ENCODE data around the gene FAM174A.

The FAM174A gene

DNA sequence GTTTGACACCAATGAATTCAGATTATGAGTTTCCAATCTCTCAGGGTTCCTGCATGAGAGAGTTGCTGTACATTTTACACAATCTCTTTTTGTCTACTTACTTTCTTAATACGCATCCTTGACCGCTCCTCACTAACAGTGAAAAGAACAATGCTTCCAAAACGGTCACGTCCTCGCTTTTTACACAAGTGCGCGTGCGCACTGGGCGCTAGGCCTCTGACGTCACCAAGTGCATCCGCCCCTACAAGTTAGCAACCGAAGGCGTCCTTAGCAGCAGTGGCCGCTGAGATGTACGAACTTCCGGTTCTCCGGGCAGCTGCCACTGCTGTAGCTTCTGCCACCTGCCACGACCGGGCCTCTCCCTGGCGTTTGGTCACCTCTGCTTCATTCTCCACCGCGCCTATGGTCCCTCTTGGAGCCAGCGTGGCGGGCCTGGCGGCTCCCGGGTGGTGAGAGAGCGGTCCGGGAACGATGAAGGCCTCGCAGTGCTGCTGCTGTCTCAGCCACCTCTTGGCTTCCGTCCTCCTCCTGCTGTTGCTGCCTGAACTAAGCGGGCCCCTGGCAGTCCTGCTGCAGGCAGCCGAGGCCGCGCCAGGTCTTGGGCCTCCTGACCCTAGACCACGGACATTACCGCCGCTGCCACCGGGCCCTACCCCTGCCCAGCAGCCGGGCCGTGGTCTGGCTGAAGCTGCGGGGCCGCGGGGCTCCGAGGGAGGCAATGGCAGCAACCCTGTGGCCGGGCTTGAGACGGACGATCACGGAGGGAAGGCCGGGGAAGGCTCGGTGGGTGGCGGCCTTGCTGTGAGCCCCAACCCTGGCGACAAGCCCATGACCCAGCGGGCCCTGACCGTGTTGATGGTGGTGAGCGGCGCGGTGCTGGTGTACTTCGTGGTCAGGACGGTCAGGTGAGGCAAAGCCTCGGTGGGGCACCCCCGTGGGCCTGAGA is at the start of gene FAM174A:
Gene FAM174A, plus strand, starts transcription at position 315 of the 946 bp plus-strand sequence. Its CDS starts 157 bp downstream, at position 472.
- peak; percentile 90 for DNase-seq

DNA sequence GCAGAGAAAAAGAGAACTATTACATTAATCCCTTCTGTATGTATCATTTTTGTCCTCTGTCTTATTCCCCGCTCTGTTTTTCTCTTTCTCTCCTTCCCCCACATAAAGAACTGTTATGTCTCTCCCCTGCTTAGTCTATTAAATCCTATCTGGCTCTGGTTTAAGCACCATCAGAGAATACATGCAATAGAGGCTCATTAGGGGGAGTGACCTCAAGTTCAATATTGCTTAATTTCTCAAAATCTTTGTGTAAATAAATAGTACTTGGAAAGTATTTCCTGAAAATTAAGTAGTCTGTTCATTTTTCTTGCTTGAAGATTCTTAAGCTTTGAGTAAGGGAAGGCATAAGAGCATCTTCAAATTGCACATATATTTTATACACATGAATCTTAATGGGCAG is 41.2 kb upstream of the FAM174A start:
- no peak for DNase-seq

DNA sequence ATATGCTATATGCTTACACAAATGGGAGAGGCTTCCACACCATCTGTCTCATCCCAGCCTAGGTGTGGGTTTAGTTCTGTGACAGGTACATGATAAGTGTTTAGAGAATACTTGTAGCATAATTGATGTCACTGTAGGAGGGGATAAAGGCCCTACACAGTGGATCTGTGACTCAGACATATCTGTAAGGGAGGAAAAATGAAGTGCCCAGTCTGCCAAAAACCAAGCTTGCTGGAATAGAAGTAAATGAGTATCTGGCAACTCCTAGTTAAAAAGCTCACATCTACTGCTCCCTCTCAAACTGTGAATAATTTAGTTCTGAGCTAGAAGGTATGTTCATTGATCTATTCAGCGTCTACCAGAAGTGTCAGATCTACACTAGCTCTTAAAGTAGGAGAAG is 38.9 kb upstream of the FAM174A start:
- DNase-seq: no peak

DNA sequence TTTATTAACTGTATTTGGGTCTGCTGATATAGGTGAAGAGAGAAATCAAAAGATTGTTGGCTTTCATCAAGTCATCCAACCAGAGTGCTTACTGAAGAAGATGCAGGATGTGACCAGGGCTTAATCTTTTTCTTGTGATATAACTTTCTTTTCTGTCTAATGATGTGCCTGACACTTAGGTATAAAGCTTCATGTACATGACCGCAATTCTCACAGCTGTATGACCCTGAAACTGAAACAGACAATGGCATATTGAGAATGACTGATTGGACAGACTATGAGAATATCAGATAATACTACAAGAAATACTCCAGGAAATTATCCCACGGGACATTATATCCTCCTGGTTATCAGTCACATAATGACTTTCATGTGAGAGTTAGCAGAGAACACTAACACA is 32.5 kb upstream of the FAM174A start:
- no peak for DNase-seq

DNA sequence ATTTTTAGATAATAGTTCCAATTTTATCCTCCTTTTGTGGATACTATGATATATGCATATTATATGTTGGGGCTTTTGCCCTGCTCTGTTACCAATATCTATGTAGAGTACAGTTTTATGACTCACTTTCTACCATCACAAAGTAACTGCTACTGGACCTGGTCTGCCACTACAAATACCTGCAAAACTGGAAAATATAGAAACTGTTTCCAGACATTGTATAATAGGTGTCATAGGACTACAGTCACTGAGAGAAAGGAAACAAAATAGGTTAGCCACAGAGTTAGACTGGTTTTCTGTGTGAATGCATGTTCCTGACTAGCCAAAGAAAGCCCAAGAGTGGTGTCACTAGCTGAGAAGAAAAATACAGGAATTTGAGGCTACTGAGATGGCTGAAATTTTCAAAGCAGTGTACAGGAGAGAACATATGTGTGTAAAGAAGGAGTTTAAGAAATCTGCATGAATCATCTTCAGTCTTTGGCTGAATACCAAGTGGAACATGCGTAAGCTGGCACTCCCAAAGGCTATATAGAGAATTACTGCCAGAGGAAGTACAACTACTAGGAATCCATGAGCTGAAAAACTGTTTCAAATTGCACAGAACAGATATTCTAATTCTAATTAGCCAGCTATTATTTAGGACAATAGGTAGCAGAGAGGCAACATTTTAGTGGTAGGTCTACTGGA is 29.0 kb upstream of the FAM174A start:
- no peak for DNase-seq

DNA sequence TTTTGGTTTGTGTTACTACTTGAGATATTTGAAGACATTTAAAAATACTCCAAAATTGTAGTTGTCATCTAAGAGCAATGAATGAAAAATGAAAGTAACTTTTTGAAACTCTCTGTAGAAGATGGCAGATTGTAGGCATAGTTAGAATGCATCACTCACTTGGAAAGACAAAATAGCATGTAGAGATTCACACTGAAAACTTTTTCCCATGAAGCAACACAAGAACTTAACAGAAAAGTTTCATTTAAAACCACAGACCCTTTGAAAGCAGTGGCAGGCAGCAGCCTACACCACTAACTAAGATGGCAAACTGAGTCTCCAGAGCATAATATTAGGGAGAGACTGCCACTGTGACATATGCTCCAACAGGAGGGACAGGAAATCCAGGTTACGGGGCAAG is 18.9 kb upstream of the FAM174A start:
- no peak for DNase-seq

DNA sequence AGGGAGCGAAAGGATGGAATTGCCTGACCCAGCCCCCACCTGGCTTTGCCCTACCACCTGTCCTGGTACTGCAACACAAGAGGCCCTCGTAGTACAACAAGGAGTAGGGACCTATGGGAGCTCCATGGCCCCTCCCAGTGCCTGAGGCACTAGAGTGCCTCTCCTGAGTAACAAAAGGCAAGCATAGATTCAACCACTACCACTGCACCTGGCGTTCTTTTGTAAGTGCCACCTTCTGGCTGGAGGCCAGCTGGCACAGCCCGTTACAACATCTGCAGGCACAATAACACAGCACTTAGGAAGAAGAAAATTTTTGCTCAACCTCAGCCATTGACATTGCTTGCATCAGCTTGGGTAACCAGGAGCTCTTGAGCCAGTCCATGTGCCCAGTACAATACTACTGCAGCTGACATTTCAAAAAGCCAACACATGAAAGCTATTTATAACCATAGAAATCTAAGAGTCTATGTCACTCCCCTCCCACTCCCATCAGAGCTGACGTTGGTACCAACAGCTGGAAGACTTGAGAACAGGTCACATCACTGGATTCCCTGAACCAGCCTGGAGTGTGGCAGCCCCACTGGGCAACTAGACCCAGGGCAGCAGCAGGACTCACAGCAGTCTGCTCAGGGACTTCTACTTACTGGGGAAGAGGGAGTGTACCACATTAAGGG is 17.7 kb upstream of the FAM174A start:
- DNase-seq: no peak

DNA sequence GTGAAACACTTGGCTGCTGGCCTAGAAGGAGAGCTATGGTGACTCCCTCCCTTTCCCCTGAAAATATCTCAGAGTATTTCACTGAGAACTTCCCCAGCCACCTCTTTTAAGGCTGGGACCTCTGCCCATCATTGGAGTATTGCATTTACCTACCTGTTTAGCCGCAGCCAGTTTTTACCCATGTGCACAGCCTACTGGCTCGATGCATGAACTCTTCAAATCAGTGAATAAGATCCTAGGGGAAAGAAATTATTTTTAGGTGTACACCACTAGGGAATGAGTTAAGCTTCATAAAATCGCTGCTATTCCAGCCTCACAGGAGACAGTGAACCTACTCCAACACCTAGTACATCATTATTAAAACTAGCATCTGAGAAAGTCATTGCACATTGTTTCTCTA is 16.8 kb upstream of the FAM174A start:
- no peak for DNase-seq

DNA sequence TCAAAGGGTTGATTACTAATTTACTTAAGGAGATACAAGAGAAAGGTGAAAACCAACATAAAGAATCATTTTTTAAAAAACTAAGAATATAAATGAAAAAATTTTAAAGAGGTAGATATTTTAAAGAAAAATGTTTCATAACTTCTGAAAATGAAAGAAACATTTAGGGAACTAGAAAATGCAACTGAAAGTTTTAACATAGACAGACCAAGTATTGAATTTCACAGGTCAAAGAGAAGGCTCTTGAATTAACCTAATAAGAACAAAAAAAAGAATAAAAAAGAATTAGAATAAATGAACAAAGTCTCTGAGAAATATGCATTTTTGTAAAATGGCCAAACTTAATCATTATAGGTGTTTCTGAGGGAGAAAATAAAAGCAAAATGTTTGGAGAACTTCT is 16.1 kb upstream of the FAM174A start:
- no peak for DNase-seq

DNA sequence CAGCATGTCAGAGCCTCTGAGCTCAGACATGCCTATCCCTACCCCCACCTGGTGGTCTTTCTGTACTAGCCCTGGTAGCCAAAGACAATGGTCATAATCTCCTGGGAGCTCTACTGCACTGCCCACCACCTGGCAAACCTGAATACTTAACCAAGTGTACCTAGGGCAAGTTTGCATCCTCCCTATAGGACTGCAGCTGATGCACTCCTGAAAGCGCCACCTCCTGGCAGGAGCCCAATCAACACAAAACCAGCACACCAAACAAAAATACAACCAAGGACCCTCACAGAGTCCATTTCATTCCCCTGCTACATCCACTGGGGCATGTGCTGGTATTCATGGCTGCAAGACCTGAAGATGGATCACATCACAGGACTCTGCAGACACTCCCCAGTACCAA is 14.8 kb upstream of the FAM174A start:
- no peak for DNase-seq

DNA sequence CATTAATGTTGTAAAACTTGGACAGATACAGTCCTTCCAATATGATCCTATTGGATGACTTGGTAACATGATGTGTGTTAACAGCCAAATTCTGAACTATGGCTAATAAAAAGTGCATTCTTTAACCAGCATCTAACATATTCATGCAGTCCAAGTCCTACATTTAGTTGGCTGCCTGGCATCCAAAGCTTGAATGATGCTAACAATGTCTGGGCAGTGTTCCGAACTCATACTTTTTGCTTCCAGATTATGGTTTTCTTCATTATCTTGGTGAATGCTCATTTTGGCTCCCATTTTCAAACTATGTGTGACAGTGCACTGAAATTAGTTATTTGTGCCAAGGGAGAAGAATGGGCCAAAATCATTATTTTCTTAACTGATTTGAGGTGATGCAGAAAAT is 2.8 kb downstream of the FAM174A start:
- DNase-seq: no peak

DNA sequence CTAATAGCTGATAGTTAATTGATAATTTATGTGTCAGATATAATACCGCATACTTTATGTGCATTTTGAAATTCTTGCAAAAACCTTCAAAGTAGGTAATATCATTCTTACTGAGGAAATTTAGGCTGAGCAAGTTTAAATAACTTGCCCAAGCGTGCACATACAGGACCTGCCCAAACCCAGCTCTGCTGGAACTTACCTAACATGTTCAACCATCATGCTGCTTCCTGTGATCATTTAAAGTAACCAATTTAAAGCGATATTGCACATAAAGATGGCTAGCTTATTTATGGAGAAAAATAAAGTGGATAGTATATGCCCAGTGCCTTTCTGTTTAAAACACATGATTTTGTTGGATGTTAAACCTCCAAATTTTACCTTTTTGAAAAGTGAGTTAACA is 4.3 kb downstream of the FAM174A start:
- no peak for DNase-seq

DNA sequence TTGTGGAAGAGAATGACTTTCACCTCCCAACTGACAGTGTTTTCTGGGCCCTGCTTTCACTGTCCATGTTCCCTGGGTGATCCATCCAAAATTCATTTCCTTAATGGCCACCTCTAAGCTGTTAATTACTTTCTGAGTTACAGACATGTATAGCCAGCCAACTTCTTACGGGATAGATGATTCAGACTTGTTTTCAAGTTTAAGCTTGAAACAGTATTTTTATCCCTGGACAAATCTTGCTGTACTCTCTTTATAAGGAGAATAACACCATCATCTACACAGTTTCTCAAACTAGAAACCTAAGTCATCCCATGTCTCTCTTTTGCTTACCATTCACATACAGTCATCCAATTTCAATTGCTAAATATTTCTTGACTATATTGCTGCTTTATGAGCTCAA is 6.9 kb downstream of the FAM174A start:
- DNase-seq: no peak

DNA sequence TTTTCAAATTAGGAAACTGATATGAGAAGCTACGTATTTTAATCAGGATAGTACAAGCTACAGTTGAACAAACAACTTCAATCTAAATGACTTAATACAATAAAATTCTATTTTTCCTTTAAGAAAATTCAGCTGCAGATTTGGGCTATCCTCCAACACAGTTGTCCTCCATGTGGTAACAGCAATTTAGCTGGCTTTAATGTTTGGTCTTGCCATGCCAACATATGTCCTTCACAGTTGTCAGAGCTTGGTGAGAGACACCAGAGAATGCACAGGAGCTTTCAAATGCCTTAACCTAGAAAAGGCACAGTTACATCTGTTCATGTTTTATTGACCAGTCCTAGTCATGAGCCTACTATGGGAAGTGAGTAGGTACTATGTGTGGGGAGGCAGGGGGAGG is 10.8 kb downstream of the FAM174A start:
- no peak for DNase-seq

DNA sequence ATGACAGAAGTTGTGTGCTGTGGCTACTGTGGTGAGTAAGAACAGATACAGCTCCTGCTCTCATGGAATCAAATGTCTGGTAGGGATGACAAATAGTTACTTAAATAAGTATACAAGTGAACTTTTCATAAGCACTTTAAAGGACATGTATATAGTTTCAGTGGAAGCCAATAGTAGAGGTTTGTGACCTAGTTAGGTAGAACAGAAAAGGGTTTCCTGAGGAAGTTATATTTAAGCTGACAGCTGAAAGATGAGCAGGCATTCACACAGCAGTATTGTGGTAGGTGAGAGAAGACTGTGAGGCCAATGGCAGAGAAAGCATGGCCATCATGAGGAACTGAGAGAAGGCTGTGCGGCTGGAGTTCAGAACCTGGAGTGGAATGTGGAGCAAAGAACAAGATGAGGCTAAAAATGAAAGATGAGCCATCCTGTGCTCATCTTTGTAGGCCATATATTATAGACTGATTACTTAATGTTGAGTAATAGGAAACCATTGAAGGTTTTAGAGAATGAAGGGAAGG is 15.4 kb downstream of the FAM174A start:
- DNase-seq: no peak

DNA sequence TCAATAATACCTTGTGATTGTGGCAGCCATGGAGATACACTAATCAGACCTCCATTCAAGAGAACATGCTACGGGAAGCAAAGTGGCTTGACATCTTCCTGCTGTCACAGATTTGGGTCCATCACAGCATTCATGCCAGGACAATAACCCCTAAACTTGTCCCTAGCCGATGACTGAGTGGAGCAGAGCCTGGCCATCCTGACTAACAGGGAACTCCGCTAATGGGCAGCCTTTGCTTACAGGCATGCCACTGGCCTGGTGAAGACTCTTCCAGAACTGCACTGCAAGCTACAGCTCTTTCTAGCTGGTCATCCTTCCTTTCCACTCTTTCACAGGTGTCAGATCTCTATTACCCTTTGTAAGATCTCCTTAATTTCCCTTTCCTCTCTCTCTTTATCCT is 16.0 kb downstream of the FAM174A start:
- DNase-seq: no peak

DNA sequence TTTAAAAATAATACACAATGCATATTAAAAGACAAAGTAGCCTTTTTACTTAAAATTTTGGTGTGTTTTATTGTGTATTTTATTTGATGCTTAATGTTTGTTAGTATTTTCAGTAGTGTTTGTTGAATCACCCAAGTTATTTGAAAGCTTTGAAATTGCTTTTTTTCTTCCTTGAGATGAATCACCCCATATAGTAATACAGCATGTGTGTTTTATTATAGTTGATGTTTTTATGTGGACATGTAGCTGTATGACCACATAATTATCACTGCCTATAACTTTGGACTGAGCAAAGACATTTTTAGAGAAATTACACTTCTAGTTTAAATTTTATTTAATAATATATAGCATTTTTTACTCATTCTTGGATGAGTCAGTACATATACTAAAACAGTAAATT is 18.0 kb downstream of the FAM174A start:
- DNase-seq: no peak

DNA sequence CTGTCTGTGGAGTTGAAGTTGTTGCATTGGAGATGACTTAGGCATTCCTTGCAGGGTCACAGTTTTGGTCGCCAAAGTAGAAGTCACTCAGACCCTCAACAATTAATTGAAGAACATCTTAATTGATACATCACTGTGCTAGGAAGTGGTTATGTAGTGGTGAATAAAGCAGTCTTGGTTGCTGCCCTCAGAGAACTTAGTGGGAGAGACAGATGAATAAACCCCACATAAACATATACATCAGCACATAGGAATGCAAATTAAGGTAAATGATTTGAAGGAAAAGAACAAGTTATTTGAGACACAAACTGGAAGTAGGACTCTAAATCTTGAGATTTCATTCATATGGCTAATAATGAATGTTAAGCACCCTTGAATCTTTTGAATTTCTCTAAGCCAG is 25.7 kb downstream of the FAM174A start:
- no peak for DNase-seq

DNA sequence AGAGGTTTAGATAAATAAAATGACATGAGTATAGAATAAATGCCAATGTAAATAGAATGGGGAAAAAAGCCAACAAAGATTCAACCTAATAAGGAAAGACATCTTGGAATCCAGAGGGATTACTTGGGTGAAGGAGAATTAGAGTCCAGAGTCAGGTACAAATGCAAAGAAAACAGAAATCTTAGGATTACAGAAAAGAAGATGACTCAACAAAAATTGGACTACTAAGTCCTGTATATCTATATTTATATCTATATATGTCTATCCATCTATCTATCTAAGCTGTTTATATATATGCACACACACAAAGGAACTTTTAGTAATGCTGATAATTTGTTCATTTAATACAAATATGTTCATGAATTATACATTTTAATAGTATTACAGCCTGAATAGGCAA is 27.6 kb downstream of the FAM174A start:
- no peak for DNase-seq

DNA sequence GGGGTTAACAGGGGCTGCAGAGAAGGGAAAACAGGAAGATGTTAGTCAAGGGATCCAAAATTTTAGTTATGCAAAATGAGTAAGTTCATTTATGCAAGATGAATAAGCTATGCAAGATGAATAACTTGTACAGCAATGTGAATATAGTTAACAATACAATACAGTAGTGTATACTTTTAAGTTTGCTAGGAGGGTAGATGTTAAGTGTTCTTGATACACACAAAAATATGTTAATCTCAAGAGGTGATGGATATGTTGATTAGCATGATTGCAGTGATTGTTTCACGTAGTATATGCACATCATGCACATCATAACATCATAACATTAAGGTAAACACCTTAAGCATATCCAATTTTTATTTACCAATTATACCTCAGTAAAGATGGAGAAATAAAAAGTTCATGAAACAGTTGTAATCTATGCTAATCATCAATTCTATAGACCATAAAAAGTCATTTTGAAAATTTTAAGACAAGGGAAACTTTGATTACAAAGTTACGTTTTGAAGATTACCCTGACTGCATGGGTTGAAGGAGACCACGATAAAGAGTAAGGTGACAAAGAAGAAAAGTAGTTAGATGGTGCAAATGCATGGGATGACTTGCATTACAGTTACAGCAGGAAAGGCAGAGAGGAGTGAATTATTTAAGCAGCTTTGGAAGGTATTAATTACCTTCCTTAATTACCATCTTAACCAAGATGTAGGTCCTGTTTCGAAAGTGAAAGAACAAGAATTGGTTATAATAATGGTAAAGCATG is 31.4 kb downstream of the FAM174A start:
- DNase-seq: no peak

DNA sequence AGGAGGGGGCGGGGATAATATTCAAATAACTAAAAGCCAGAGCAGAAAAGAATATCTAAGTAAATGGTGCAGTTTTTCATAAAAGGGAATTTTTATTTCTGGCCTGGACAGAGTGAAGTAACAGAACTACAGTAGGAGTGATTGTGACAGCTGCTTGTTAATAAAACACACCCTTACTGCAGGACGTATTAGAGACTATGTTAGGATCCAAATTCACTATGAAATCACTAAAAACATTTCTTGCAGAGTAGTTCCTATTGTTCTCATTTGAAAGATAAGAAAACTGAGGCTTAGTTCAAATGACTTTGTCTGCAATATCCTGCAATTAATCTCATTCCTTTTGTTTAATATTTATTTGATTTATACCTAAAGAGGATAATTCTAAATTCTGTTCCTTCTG is 39.5 kb downstream of the FAM174A start:
- DNase-seq: no peak

DNA sequence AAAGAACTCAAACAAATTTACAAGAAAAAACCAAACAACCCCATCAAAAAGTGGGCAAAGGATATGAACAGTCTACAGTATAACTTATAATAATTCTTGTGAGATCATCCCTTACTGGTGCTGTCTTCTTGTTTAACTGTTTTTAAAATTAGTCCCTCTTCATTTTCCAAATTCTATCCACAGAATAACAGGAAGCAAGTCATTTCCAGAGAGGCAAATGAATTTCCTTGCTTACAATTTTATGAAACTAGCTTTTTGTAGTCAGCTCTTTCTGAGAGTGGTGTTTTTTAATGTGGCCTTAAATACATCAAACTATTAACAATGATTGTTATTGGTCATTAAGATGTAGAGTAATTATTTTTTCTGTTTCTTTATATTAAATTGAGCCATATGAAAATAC is 40.6 kb downstream of the FAM174A start:
- DNase-seq: no peak

DNA sequence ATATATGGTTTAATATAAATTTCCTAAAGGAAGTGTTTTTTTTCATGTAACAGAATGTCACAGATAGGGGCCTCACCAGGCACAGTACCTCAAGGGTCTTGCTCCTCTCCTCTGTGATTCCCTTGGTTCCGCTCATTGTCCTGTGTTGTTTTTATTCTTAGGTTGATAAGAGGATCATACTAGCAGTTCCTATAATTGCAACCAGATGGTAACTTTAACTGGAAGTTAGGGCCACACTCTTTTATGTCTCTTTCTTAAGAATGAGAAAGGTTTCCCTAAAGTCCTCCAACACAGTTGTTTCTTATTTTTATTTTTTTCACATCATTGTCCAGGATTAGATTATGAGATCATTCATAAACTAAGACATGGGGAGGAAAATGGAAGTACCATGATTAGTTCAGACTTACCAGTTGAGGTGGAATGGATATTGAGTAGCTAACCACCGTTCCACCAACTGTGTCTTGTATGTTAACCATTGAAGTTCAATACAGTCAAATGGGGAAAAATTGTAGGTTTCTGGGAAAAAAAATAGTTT is 41.1 kb downstream of the FAM174A start:
- DNase-seq: no peak
